SHP77 treated with DMSO at 0.1 percent for 48 hours (cell line): ENCODE results near the gene ITM2B.
"Not testable (repeated sequence)": the region's sequence is repeated elsewhere in the genome, so short reads cannot be mapped to it uniquely, and the experiment has no call there.

Experiments
- DNase-seq: peaks from one replicate; lab custom pipeline; 2025; lab: John Stamatoyannopoulos, UW

Gene ITM2B

GRCh38 chr13:48233046-48233888, at the start of gene ITM2B:
ITM2B (plus strand) TSS chr13:48233206; CDS start chr13:48233361, 155 bp downstream.
- DNase-seq, result peak; percentile 3

DNA sequence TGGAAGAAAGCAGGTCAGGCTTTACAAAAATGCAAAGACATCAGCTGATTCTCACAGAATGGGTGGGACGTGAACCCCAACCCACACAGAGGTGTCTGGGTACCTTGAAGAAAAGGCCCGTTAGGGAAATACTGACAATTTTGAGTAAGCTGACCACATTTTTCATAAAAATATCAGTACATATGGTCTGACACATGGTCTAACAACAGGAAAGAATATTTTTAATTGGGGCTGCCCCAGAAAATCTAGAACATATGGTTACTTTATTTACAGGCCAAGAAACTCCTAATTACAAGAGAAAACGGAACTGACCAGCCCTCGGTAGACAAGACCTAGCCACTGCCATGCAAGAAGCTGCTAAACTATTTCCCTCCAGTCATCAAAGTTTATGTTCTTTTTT, 48.7 kb upstream of the ITM2B start:
- no peak for DNase-seq

GRCh38 chr13:48185018-48185417, 48.0 kb upstream of the ITM2B start:
- no peak for DNase-seq

DNA sequence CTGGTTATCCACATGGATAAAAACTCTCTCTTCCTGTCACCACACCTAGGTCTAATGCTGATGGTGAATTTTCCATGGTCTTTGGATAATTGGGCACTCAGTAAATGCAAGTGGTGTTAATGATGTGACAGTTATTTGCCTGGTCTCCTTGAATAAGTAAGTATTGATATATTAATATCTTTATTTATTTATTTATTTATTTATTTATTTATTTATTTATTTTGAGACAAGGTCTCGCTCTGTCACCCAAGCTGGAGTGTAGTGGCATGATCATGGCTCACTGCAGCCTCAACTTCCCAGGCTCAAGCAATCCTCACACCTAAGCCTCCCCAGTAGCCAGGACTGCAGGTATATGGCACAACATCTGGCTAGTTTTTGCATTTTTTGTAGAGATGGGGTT, 46.3 kb upstream of the ITM2B start:
- no peak for DNase-seq

DNA sequence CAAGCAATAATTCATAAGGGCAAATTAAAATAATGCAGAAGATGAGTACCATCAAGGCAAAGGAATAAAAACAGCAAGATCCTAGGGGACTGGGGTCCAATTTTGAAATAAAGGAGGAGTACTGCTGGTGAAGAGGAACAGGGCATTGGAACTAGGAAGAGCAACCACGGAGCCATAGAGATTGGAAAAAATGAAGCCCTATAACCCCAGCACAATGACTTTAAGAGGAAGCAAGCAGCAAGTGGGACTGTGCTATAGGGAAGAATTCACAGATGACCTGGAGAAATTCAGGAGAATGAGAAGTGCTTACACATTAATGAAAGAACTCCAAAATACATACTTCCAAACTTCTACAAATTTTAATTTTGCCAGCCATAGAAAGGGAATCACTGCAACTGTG, 44.9 kb upstream of the ITM2B start:
- no peak for DNase-seq

GRCh38 chr13:48188601-48189000, 44.4 kb upstream of the ITM2B start:
- no peak for DNase-seq

- no peak for DNase-seq
These were observed 43.8 kb upstream of the ITM2B start for GRCh38 chr13:48189171-48189570.

DNA sequence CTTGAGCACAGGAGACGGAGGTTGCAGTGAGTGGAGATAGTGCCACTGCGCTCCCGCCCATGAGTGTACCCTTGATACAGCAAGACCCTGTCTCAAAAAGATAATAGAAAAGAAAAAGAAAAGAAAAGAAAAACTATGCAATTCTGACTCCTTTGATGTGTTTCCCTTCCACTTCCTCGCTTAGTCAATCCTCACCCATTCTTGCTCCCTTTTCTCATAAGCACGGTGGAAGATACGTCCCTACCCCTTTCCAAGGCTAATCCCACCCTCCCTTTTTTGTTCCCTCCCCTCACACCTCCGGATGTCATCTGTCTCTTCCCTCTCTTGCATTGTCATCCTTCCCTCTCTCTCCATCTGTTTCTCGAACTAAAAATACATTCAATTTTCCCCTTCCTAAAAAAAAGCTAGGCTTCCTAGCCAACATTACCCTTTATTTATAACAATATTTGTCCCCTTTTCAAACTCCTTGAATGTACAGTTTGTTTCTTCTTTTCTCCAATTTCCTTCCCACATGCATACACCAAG, 40.5 kb upstream of the ITM2B start:
- DNase-seq, result no peak

GRCh38 chr13:48194379-48194754, 38.6 kb upstream of the ITM2B start:
- DNase-seq, result no peak

GRCh38 chr13:48199404-48199946, 33.5 kb upstream of the ITM2B start:
- DNase-seq, result no peak

- no peak for DNase-seq
These were observed 32.0 kb upstream of the ITM2B start for GRCh38 chr13:48201044-48201443.

DNA sequence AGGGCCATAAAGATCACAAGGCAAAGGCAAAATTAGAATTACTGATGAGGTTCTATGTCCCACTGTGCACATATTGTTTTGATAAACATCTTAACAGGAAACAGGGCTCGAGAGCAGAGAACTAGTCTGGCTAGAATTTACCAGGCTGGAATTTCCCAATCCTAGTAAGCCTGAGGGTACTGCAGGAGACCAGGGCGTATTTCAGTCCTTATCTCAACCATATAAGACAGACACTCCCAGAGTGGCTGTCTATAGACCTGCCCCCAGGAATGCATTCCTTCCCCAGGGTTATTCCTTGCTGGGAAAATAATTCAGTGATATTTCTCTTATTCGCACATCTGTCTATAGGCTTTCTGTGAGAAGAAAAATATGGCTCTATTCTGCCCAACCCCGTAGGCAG, 25.8 kb upstream of the ITM2B start:
- DNase-seq, result not testable (repeated sequence)

GRCh38 chr13:48210178-48210577, 22.8 kb upstream of the ITM2B start:
- DNase-seq, result no peak

DNA sequence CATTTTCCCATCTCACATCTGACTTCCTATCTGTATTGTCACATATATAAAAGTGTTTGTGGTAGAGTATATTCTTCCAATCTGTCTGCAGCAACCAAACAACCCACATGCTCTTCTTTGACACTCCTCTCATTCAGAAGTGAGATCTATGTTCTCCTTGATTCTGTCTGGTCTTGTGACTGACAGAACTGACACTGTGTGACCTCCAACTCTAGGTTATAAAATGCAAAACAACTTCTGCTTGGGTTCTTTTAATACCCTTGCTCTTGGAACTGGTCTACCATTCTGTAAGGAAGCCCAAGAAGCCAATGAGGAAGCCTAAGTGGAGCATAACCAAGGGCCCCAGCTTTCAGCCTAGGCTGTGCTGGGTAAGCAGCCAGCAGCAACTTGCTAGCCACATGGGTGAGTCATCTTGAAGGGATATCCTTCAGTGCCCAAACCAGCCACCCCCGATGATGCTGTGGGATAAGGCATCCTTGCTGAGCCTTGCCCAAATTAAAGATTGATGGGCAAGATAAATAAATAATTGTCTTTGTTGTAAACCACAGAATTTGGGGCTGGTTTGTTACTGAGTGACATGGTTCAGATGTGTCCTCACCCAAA, 18.4 kb upstream of the ITM2B start:
- DNase-seq, result no peak

- not testable (repeated sequence) for DNase-seq
These were observed 17.3 kb upstream of the ITM2B start for GRCh38 chr13:48215511-48216203.

DNA sequence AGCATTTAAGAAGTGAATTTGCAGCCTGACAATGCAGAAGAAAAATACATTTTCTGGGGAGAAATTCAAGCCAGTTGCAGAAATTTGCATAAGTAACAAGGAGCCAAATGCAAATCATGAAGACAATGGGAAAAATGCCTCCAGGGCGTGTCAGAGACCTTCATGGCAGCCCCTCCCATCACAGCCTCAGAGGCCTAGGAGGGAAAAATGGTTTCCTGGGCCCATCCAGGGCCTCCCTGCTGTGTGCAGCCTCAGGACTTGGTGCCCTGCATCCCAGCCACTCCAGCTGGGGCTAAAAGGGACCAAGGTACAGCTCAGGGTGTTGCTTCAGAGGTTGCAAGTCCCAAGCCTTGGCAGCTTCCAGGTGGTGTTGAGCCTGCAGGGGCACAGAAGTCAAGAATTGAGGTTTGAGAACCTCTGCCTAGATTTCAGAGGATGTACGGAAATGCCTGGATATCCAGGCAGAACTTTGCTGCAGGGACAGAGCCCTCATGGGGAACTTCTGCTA, 16.7 kb upstream of the ITM2B start:
- DNase-seq, result no peak

GRCh38 chr13:48220592-48220980, 12.4 kb upstream of the ITM2B start:
- DNase-seq, result no peak

GRCh38 chr13:48220981-48221685, 11.9 kb upstream of the ITM2B start:
- no peak for DNase-seq

DNA sequence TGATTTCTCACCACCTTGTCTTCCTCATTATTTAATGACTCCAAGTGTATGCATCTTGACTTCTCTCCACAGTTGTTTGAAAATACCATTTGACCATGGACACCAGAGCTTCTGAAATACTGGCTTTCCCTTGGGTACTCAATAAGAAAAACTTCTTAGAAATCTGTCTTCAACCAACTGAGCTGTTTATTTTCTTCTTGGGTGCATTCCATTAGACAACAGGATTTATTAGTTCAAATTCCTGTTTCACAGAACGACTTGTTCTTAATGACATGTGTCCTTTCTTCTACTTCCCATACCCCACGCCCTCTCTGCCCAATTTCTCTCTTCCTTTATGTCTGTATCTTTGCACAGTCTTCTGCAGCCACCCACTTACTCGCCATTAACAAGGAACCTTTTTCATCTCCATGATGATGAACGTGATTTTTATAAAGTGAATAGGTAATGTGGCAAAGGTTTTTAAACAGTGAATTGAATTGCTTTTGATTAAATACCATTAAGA, 11.3 kb upstream of the ITM2B start:
- DNase-seq, result no peak

DNA sequence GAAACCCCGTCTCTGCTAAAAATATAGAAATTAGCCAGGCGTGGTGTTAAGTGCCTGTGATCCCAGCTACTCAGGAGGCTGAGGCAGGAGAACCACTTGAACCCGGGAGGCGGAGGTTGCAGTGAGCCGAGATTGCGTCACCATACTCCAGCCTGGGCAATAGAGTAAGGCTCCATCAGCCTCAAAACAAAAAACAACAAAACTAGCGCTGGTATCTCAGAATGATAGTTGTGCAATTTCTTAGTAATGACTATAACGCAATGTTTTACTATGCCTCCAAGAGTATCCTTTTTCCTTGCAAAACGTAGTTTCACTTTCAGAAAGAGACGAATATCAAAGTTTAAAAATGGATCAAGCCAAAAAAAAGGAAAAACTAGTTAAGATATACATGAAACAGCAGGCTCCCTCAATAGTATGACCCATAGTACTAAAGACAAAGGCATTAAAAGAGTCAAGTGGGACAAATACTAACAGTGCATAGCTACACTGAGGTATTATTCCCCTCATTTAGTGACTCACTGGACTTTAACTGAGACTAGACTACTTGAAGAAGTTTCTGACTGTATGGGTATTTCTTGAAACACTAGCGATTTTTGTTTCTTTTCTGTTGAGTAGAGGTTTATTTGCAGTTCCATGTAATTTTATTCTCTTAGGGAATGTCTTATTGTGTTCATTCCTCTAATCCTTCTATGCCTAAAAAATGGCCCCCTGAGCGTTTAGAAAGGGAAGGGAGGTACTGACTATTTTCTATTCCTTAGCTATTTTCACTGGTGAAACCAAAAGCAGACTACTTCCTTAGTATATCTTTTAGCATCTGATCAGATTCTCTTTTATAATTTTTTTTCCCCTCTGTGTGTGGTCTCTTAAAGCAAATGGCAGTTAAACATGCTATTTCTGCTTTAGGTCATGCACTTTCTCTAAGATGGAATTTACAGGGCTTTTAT, 10.4 kb upstream of the ITM2B start:
- DNase-seq, result no peak
